GM20000 (cell line): ENCODE measurements around the gene CDC27.
A peak's percentile ranks its signal among the peaks of the same experiment; 100 is the strongest.

Source experiments
- DNase-seq: peaks from one replicate; pipeline ENCODE4 v3.0.0; 2012; ENCODE audit warnings: low spot score
- CTCF ChIP-seq: IDR thresholded peaks from 2 replicates; pipeline ENCODE4 v1.5.1; 2012; ENCODE audit warnings: mild to moderate bottlenecking, control low read depth; ENCODE audit errors: extremely low read depth, missing control alignments

CDC27 gene

GRCh38 chr17:47199627-47200324 is 10.7 kb upstream of the CDC27 start:
- DNase-seq = no peak

DNA sequence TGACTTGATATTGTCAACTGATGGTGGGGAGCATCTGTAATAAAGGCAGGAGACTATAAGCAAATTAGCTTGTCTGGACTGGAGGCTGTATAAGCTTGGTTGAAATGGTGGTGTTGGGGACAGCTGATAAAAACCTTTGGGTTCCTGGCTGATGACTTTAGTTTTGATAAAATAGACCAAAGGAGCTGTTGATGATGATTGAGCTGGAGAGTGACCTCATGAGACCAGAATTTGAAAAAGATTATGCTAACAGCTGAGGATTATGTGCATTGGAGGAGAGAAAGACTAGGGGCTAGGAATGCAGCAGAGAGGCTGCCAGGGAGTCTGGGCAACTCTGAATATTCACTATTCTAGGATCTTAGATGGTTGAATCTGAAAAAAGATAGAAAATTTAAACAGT is 8.7 kb upstream of the CDC27 start:
- no peak for DNase-seq
- TF ChIP-seq CTCF = no peak

More at GRCh38 chr17:47199627-47200324, 10.7 kb upstream of the CDC27 start:
- TF ChIP-seq CTCF = no peak

GRCh38 chr17:47193931-47194511 is 4.9 kb upstream of the CDC27 start:
- TF ChIP-seq CTCF = no peak
- no peak for DNase-seq

DNA sequence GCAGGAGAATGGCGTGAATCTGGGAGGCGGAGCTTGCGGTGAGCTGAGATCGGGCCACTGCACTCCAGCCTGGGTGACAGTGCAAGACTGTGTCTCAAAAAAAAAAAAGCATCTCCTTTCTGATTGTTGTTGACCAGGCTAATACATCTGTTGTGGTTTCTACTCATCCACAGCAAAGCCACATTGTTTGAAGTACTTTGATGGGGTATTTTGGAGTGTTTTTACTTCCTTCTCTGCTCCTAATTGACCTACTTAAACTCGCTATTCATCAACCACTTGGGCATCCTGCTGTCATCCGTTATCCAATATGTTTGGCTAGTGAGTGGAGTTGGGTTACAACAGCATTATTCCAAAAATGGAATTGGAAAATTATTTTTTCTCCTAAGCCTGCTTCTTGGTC is 3.5 kb upstream of the CDC27 start:
- DNase-seq = peak; percentile 23
- TF ChIP-seq CTCF = no peak

- DNase-seq = no peak
- no peak for TF ChIP-seq CTCF
These were observed 1.7 kb upstream of the CDC27 start for GRCh38 chr17:47190770-47191169.

- DNase-seq = no peak
- TF ChIP-seq CTCF = no peak
These were observed 1.1 kb upstream of the CDC27 start for GRCh38 chr17:47190243-47190642.

DNA sequence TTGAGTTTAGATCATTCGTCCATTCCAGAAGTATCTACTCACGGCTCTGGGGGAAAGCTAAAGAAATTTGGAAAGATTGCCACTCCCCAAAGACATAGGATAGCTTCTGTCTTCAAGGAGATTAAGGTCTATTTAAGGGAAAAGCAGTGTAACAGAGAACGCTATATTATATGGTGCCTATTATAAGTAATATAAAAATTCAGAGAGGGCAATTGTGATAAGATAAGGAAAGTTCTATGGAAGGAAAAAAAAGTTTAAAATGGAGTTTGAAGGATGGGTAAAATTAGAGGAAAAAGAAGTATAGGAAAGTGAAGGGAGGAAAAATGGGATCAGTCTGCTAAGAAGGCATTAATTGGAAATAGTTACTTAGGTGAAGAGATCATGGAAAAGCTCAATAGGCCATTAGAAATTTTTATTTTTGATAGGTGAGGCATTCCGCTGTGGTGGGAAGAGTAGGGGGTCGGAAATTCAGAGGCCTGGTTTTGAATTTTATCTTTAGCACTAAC is 690 bp upstream of the CDC27 start:
- no peak for DNase-seq
- TF ChIP-seq CTCF = no peak
